Transverse colon (tissue), 4 donors: ENCODE measurements around the gene ABCG8. TPM values are rescaled to one million over a fixed set of nuclear protein-coding genes. Genes with fewer than 3 reads are reported as not detected.

Source experiments
- DNase-seq: peaks from one replicate; pipeline ENCODE4 v3.0.0-alpha.2; 2019
- H3K27ac ChIP-seq, 4 donors: fragments of 200-600 bp; sonication (generic); 2 replicates each; pipeline ENCODE4 v1.5.1; 2016 to 2018; ENCODE audit warnings: inconsistent platforms in 4 of 4
- H3K27me3 ChIP-seq: fragments of 200-600 bp; sonication (generic); 2 replicates; pipeline ENCODE4 v1.5.1; 2017; ENCODE audit warnings: inconsistent platforms
- H3K36me3 ChIP-seq, 4 donors: fragments of 200-600 bp; sonication (generic); 2 replicates each; pipeline ENCODE4 v1.5.1; 2017 to 2019; ENCODE audit warnings: inconsistent platforms in 4 of 4
- H3K4me1 ChIP-seq, 4 donors: fragments of 200-600 bp; sonication (generic); 2 replicates each; pipeline ENCODE4 v1.5.1; 2017 to 2020; ENCODE audit warnings: inconsistent platforms in 4 of 4
- H3K4me3 ChIP-seq, 4 donors: fragments of 200-600 bp; sonication (generic); 1 replicate in 1 of 4; 2 replicates in 3 of 4; pipeline versions ENCODE4 v1.5.1 to v1.6.1; 2017 to 2019; ENCODE audit warnings: inconsistent platforms in 4 of 4
- H3K9me3 ChIP-seq, 2 donors: fragments of 200-600 bp; sonication (generic); 2 replicates each; pipeline ENCODE4 v1.5.1; 2017 to 2019; ENCODE audit warnings: inconsistent platforms in 2 of 2
- CTCF ChIP-seq, 5 experiments: fragments of 200-600 bp in 3 of 5; fragments of 450-650 bp in 2 of 5; sonication (generic) in 3 of 5; IDR thresholded peaks; 1 replicate in 2 of 5; 2 replicates in 3 of 5; pipeline ENCODE4 v1.5.1; 2016 to 2017; ENCODE audit warnings: antibody characterized with exemption in 5 of 5, inconsistent platforms in 3 of 5, mild to moderate bottlenecking in 2 of 5, moderate library complexity in 1 of 5
- EP300 ChIP-seq: sonication (generic); formaldehyde crosslinking; IDR thresholded peaks from one replicate; pipeline ENCODE4 v1.6.1; 2017; ENCODE audit warnings: antibody characterized with exemption, low read depth
- POLR2A ChIP-seq: fragments of 450-650 bp; IDR thresholded peaks from one replicate; pipeline ENCODE4 v1.6.1; 2016; ENCODE audit warnings: antibody characterized with exemption, mild to moderate bottlenecking, moderate library complexity
- POLR2AphosphoS5 ChIP-seq, 3 donors: sonication (generic); formaldehyde crosslinking; IDR thresholded peaks; one replicate each; pipeline ENCODE4 v1.6.1; 2016; ENCODE audit warnings: antibody characterized with exemption in 3 of 3
- WGBS, 2 donors: methylation state at CpG; one replicate each; pipeline ENCODE4 v1.1.5; 2018; ENCODE audit warnings: low coverage in 1 of 2; 5-methylcytosine and 5-hydroxymethylcytosine counted together
- in situ Hi-C, 4 donors: fragments of 200-750 bp; cut with MboI; loops; one replicate each; pipeline versions ENCODE4 v1.15.0 to v1.15.1; 2017; ENCODE audit warnings: low sequenced_read_pairs in 3 of 4, low pct_ligation_motif_present in 1 of 4, low pct_unique_long_range_greater_than_20kb in 1 of 4
- intact Hi-C: fragments of 100-400 bp; cut with DNase I; formaldehyde crosslinking; loops from one replicate; pipeline ENCODE4 v1.15.1; 2023; ENCODE audit warnings: low total_unique reads
- total RNA-seq, 4 donors: library from RNA; depleted of rRNA; stranded (reverse); fragments of >200 nt; gene quantifications; one replicate each; pipeline ENCODE4 v1.1.0, GENCODE V29; 2016

The ABCG8 gene
- total RNA-seq, 4 donors from 2014 or later, result 0.41 TPM; not detected in 3

GRCh38 chr2:43880952-43881351 is 42.2 kb downstream of the ABCG8 start:
- TF ChIP-seq CTCF (IDR thresholded peaks at IDR 0.05), result no peak
- TF ChIP-seq POLR2AphosphoS5 (IDR thresholded peaks at IDR 0.05), result no peak
- TF ChIP-seq EP300, result no peak
- no peak for TF ChIP-seq POLR2A
- in situ Hi-C loops (loop anchor here in 3 of 4 donors (25.0 kb wide), 1 partner anchor 269 kb away; no protein-coding TSS in a partner anchor), intact Hi-C loops (no loop called here)
- H3K9me3 ChIP-seq, result no peaks in the 10 kb centered on the region
- no peak for DNase-seq
- no peaks in the 10 kb centered on the region for H3K27me3 ChIP-seq
- no peak overlapping the region for H3K27ac ChIP-seq
- 58 to 71% methylated on average over 2 to 5 of the region's 5 CpGs for WGBS, 2 donors
- H3K4me1 ChIP-seq, result peaks cover 0 to 3% (median 1%) of the 10 kb centered on the region in 4 donors
- no peaks in the 10 kb centered on the region for H3K36me3 ChIP-seq
- no peak overlapping the region for H3K4me3 ChIP-seq

- DNase-seq, result no peak
- Histone ChIP-seq H3K27me3 (no peaks in the 10 kb centered on the region), H3K9me3 (no peaks in the 10 kb centered on the region), H3K4me1 (peaks cover 0 to 3% (median 1%) of the 10 kb centered on the region in 4 donors), H3K4me3 (no peak overlapping the region), H3K27ac (no peak overlapping the region), H3K36me3 (peaks cover 0 to under 1% (median 0%) of the 10 kb centered on the region in 4 donors)
- in situ Hi-C loops, result loop anchor here in 3 of 4 donors (25.0 kb wide), 1 partner anchor 270 kb away; no protein-coding TSS in a partner anchor
- WGBS, 2 donors, result 90 to 91% methylated on average over 3 to 4 of the region's 4 CpGs
- intact Hi-C loops, result no loop called here
- no peak for TF ChIP-seq EP300
- TF ChIP-seq CTCF (IDR thresholded peaks at IDR 0.05), result no peak
- no peak for TF ChIP-seq POLR2A
- TF ChIP-seq POLR2AphosphoS5 (IDR thresholded peaks at IDR 0.05), result no peak
Measured at GRCh38 chr2:43882312-43882711, 43.5 kb downstream of the ABCG8 start.

GRCh38 chr2:43884689-43885088 is 45.9 kb downstream of the ABCG8 start:
- intact Hi-C loops, result no loop called here

GRCh38 chr2:43885132-43885632 is 46.4 kb downstream of the ABCG8 start:
- Histone ChIP-seq H3K36me3 (peaks cover 0 to 24% (median 11%) of the 10 kb centered on the region in 4 donors), H3K4me1 (no peaks in the 10 kb centered on the region), H3K27ac (no peak overlapping the region), H3K27me3 (no peaks in the 10 kb centered on the region), H3K4me3 (no peak overlapping the region), H3K9me3 (no peaks in the 10 kb centered on the region)
- no peak for TF ChIP-seq POLR2A
- TF ChIP-seq CTCF (IDR thresholded peaks at IDR 0.05), result no peak
- no peak for TF ChIP-seq EP300
- TF ChIP-seq POLR2AphosphoS5 (IDR thresholded peaks at IDR 0.05), result no peak
- intact Hi-C loops, result no loop called here
- no peak for DNase-seq
- WGBS, 2 donors, result 78 to 93% methylated on average over 3 to 7 of the region's 7 CpGs
- in situ Hi-C loops, result loop anchor here in 3 of 4 donors (25.0 kb wide), 1 partner anchor 273 kb away; no protein-coding TSS in a partner anchor

More at GRCh38 chr2:43884689-43885088, 45.9 kb downstream of the ABCG8 start:
- Histone ChIP-seq H3K27ac (no peak overlapping the region), H3K36me3 (peaks cover 0 to 19% (median 10%) of the 10 kb centered on the region in 4 donors), H3K9me3 (no peaks in the 10 kb centered on the region), H3K4me1 (no peaks in the 10 kb centered on the region), H3K27me3 (no peaks in the 10 kb centered on the region), H3K4me3 (no peak overlapping the region)
- TF ChIP-seq POLR2A (no peak), POLR2AphosphoS5 (IDR thresholded peaks at IDR 0.05) (no peak), CTCF (IDR thresholded peaks at IDR 0.05) (no peak), EP300 (no peak)
- WGBS, 2 donors, result 73 to 90% methylated on average over 5 of the region's 5 CpGs
- no peak for DNase-seq
- in situ Hi-C loops, result loop anchor here in 3 of 4 donors (25.0 kb wide), 1 partner anchor 272 kb away; no protein-coding TSS in a partner anchor
